NCI-H146 treated with DMSO at 0.1 percent for 48 hours (cell line): ENCODE results near the gene NMNAT2.

Experiments used
- DNase-seq: peaks from one replicate; lab custom pipeline; 2025; ENCODE audit not compliant: unreplicated experiment; lab: John Stamatoyannopoulos, UW

Gene NMNAT2

DNA sequence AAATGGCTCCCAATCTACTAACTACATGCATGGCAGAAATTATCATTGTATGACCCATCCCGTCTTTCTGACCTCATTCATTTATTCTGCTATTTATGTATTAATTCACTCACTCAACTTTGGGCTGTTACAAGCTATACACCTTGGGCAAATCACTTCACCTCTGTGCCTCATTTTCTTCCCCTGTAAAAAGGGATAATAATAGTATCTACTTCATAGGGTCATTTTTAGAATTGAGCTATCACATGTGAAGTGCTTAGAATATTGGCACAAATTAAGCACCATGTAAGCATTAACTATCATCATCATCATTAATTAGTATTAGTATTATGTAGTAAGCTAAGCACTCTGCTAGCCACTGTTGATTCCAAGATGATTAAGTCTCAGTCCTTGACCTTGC, 52.1 kb downstream of the NMNAT2 start:
- no peak for DNase-seq

DNA sequence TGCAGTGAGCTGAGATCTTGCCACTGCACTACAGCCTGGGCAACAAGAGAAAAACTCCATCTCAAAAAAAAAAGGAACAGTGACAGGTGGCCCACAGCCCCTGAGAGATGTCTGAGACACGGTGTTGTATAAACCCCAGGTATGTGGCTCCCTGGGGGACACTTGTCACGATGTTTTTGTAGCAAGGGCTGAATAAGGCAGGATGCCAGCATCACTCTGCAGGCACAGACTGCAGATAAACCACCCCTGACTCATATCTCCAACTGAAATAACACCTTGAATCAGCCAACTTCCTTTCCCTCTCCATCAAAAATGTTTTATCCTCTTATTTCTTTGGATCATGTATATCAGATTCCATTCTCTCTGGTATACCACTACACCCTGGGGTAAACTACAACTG, 52.5 kb downstream of the NMNAT2 start:
- DNase-seq, result no peak

DNA sequence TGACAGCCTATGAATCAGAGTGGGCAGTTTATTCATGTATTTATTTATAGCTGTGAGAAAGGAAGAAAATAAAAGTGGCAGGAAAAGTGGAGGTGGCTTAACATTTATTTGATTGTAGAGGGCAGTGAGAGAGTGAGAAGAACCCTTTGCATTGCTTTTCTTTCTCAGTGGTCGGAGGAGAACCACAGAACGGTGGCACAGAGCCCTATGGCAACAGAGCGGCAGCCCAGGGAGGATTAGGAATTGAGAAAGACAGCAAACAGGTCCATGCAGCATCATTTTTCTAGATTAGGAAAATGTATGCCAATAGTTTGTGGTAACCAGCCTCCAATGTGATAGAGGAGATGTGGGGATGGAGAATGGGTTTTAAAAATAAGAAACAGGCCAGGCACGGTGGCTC, 53.1 kb downstream of the NMNAT2 start:
- no peak for DNase-seq

DNA sequence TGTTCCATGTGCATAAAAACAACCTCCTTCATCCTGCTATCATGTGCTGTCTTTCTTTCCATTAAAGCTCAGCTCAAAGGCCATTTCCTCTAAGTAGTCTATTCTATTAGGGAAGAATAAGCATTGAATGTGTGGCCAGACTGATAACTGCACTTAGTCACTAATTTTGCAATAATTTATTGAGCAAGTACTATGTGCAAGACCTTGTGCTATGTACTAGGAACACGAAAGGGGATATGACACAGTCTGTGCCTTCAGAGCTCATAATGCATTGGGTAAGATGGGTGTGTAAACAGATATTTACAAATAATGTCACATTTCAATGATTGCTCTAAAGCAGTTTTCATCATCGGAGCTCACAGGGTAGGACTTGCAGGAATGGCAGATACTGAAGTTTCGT, 54.2 kb downstream of the NMNAT2 start:
- no peak for DNase-seq

GRCh38 chr1:183361081-183361480, 57.1 kb downstream of the NMNAT2 start:
- no peak for DNase-seq

DNA sequence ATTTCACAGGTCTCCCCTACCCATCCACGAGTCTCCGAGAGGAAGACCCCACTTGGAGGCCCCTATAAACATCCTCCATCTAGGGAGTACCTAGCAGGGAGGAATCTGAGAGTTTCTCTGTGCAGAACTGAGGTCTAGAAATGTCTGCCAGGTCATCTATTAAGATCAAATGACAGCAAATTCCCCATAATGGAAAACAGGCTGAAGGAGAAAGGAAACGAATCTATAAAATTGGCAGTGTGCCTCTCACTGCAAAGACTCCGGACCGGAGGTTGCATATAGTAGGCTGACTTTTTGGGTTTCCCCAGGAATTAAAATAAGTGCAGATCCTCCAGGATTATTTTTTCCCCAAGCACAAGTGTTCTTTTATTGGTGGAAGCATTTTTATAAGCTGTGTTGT, 57.7 kb downstream of the NMNAT2 start:
- DNase-seq, result no peak

GRCh38 chr1:183356534-183357182, 61.5 kb downstream of the NMNAT2 start:
- DNase-seq, result no peak

- no peak for DNase-seq
Measured at GRCh38 chr1:183355797-183356196, 62.4 kb downstream of the NMNAT2 start.

DNA sequence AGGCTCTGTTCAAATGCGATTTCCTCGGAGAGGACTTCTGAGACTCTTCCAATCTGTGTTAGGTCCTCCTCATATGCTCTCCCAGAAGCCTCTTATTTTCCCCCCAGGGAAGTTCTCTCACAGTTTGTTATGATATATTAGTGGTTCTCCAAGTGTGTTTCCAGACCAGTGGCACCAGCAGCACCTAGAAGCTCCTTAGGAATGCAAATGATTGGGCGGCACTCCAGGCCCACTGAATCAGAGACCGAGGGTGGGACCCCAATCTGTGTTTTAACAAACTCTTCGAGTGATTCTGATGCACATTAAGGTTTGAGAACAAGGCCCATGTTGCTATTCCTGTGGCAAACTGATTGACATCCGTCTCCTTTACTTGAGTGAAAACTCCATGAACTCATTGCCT, 63.0 kb downstream of the NMNAT2 start:
- DNase-seq, result no peak

GRCh38 chr1:183353597-183353996, 64.6 kb downstream of the NMNAT2 start:
- no peak for DNase-seq

- peak; percentile 44 for DNase-seq
Measured at GRCh38 chr1:183349201-183349711, 68.9 kb downstream of the NMNAT2 start.

GRCh38 chr1:183346276-183346732, 71.9 kb downstream of the NMNAT2 start:
- DNase-seq, result no peak

DNA sequence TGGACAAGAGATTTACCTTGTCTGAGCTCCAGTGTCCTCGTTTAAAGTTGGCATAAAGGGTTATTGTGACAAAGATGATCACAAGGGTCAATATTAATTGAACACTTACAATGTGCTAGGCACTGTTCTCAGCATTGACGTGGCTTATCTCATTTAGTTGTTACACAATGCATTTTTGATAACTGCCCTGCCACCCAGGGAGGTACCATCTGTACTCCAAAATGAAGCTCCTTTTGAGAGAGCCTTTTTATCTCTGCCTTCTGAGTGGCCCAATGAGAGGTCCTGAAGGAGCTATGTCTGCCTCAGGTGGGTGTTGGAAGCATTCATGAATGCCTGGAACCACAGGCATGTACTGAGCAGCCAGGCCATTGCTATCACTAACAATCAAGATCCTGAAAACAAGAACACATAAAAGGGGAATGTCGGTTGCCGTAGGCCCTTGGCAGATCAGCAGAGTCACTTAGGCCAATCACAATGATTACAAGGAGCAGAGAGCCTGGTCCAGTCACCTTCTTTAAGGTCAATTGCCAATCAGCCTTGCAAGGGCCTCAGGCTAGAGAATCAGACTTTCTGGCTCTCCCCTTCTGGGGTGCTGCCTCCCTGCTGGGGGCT, 78.5 kb downstream of the NMNAT2 start:
- no peak for DNase-seq

DNA sequence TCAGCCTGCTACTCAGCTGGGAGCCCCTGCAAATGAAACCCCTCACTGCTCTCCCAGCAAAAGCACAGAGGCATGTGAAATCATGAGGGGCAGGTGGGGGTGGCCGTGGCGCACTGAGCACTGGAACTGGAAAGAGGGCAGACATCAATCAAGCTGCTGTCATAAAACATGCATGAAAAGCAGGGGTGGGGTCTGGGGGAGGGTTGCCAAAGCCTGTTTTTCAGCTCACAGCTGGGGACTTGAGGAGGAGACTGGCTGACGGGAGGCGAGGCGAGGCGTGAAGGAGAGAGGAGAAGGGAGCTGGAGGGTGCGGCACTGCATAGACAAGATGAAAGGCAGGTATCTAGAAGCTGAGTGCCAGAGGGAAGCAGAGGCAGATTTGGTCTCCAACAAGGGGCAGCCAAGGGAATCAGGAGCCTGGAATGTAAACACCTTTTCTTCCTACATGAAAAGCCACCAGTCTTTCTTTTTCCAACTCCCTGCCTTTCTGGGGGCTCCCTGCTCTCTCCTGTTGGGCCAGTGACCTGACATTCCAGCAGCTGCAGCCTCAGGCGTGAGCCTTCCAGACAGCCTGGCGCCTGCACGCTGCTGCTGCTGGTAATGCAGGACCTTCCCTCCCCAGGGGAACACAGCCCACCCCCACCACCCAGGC, 87.0 kb downstream of the NMNAT2 start:
- no peak for DNase-seq

GRCh38 chr1:183330335-183330734, 87.8 kb downstream of the NMNAT2 start:
- peak; percentile 25 for DNase-seq

- DNase-seq, result no peak
Measured at GRCh38 chr1:183328371-183328770, 89.8 kb downstream of the NMNAT2 start.

GRCh38 chr1:183327434-183328290, 90.5 kb downstream of the NMNAT2 start:
- no peak for DNase-seq

DNA sequence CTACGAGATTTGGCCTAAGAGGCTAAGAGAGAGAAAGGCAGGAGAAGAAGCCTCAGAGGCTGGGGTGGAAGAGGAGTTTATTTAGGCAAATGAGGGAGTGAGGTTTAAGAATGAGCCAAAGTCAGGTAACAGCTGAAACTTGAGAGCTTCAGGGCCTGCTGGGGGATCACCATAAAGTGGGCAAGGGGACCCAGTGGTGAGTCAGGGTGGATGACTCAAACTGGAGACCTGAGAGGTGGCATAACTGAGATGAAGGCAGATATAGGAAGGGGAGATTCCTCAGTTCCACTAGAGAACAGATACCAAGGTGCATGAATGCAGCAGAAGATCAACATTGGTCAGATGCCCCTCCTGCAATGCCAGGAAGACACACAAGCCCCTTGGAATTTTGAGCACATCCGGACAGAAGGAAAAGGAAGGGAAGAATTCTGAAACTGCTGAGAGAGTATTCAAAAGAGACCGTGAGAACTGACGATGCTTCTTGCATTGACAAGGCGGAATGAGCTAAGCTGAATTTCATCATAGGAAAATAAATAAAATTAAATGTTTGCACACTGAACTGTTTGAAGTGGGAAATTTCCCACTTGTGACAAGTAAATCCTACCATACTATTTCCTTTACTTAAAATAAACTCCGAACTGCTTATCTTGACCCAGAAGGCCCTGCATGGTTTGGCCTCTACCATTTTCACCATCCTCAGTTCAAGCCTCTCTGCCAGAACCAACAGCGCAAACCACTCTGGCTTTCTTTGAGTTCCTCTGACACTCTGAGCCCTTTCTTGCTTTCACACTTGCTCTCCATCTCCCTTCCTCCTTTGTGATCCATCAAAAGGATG, 94.1 kb downstream of the NMNAT2 start:
- no peak for DNase-seq

DNA sequence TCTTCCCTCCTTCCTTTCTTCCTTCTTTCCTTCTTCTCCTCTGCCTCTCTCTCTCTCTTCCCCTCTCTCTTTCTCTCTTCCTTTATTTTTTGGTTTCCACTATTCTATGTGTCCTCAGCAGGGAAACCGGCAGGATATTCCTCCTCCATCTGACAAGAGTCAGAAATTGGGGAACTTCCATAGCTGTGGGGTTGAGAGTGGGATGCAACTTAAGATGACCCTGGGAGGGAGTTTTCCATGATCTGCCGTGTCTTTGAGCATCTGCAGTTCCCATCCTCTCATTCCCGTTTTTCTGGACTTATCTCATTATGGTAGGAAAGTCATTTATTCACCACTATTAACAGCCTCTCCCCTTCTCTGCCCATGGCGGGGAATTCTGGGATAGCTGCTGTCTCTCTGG, 98.6 kb downstream of the NMNAT2 start:
- DNase-seq, result no peak

- DNase-seq, result no peak
Measured at GRCh38 chr1:183319051-183319450, 99.1 kb downstream of the NMNAT2 start.
